GM19351 (cell line): ENCODE measurements around the gene SCGB1A1.
"Not testable (repeated sequence)": the region's sequence is repeated elsewhere in the genome, so short reads cannot be mapped to it uniquely, and the experiment has no call there.

ENCODE experiments used
- ATAC-seq: cut with Tn5 transposase; IDR thresholded peaks from one replicate; pipeline ENCODE4 v1.9.1; 2021; ENCODE audit warnings: mild to moderate bottlenecking, moderate library complexity; ENCODE audit not compliant: unreplicated experiment

The SCGB1A1 gene, protein sequence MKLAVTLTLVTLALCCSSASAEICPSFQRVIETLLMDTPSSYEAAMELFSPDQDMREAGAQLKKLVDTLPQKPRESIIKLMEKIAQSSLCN

DNA sequence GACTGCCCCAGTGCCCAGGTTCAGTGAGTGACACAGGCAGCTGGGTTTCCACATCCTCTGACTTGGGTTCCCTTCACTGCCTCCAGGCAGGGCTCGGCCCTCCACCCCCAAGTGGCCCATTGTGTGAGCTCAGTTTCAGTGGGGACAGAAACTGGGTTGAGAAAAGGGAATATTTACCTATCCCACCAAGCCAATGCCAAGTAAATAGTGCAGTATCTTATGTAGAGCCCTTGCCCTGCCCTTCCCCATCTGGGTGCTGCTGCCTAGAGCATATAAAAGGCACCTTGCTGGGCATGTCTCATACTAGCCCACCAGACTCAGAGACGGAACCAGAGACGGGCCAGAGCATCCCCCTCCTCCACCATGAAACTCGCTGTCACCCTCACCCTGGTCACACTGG, at the start of gene SCGB1A1:
SCGB1A1 (plus strand) TSS at position 301 of the 400 bp plus-strand sequence; CDS start at position 364, 63 bp downstream.
- no peak for ATAC-seq

DNA sequence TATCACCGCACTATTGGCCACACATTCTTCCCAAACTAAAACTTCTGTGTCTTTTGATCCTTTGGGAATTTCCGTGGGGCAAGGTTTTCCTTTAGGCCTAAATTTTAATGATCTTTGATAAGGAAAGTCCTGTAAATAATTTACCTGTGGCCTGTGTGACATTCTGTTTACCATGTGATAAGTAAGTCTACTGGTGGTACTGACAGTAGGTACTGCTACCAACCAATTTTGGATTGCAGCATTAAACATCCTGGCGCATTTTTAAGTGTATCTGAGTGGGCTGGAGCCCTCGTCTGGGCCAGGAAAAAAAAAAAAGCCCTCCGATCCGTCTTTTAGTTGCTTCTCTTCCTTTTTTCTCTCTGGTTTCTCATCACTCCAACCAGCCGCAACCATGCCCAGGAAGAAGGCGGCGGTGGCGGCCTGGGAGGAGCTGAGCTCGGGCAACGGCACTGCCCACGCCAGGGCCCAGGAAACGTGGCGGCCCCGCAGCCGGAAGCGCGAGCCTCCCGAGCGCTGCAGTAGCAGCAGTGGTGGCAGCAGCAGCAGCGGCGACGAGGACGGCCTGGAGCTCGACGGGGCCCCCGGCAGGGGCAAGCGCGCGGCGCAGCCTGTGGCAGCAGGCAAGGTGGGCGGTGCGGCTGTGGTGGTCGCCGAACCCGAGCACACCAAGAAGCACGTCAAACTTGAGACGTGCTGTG, 47.9 kb upstream of the SCGB1A1 start:
- ATAC-seq, result no peak

DNA sequence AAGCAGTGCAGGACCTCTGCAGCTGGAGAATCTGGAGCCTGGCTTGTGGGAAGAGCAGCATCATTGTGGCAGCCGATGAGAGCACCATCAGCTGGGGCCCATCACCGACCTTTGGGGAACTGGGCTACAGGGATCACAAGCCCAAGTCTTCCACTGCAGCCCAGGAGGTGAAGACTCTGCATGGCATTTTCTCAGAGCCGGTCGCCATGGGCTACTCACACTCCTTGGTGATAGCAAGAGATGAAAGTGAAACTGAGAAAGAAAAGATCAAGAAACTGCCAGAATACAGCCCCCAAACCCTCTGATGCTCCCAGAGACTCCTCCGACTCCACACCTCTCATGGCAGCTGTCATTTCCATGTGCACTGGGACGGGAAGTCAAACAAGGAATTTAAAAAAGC, 46.0 kb upstream of the SCGB1A1 start:
- no peak for ATAC-seq

DNA sequence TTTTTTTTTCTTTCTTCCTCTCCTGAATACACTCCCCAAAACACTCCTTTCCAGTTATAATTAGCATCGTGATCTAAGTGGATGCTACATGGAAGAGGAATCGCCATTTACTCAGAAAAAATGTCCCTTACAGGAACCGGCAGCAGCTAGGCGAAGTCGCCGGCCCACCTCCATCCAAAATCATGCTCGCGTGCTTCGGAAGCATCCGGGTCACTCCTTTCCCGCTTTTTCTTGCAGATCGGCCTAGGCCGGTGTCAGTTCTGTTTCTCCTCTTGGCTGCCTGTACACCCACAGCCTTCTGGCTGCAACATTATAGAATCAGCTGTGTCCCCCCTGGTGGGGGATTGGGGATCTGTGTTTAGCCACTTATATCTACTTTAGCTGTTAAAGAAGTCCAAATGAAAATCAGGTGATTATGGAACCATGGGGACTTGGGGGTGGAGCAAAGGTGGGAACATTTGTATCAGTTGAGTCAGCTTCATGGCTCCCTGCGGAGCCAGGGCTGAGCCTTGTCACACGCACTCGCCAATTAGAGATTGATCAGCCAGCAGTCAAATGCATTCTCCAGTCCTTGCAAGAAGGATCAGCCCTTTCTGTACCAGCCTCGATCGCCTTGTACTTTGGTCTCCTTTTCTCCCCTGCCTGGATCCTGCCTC, 45.2 kb upstream of the SCGB1A1 start:
- no peak for ATAC-seq

DNA sequence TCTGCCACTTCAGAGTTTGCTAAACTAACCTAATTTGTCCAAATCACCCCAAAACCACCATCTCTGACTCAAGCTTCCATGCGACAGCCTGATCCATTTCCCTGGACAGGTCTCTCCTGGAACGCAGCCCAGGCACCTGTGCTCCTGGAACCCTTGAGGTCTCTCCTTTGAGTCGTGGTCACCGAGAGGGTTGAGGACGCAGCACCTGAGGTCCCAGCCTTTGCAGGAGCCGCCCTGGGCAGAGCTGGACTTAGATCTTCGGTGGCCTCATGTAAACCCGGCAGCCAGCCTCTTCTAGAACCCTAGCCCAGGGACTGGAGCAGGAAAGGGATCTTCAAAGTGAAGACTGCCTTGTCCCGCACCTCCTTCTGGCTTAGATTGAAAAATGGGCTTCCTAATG, 44.0 kb upstream of the SCGB1A1 start:
- no peak for ATAC-seq

DNA sequence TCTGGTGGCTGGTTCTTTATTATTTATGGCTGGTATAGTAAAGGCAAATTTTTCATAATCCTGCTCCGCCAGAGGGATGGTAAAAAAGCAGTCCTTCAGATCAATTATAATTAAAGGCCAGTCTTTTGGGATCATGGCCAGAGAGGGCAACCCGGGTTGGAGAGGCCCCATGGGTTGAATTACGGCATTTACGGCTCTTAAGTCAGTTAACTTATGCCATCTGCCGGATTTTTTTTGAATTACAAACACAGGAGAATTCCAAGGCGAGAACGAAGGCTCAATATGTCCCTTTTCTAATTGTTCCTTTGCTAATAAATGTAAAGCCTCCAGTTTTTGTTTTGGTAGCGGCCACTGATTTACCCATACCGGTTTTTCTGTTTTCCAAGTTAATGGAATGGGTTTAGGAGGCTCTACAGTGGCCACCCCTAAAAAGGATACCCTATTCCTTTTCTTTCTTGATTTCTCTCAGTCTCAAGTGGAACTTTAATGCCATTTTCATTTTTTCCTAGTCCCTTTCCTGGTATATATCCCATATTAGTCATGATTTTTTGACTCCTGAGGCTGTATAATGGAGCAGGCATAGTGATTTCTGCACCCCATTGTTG, 40.3 kb upstream of the SCGB1A1 start:
- not testable (repeated sequence) for ATAC-seq

DNA sequence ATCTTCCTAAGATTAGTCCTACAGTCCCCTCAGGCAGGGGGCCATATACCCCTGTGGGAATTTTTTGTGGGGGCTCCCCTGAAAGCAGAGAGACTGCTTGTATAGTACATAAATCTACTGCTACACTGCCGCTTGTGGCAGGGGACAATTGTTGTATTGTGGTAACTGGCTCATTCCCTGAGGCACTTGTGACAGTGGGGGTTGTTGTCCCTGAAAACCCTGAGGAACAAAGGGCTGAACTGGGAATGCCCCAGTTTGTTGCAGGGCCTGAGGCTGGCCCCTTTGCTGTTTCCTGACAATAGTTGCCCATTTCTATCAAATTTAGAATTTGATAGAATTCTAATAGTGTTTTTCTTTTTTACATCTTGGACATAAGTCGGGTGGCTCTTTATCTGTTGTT, 39.2 kb upstream of the SCGB1A1 start:
- not testable (repeated sequence) for ATAC-seq

DNA sequence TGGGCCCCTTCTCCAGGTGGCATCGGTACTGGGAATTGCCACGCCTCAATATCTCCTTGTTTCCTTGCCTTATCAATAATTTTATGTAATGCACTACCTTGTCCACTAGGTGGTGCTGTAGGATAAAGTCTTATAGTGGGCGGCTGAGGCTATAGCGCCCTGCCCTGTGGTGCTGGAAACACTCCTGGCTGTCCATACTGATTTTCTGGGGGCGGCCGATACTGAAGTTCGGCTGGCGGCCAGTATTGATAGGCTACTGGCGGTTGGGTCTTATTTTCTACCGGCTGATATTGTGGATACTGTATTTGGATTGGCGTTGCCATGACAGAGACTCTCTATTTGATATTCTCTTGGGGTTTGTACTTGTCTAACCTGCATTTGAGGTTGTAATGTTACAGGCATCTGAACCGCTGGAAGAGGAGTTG, 38.0 kb upstream of the SCGB1A1 start:
- ATAC-seq, result not testable (repeated sequence)

DNA sequence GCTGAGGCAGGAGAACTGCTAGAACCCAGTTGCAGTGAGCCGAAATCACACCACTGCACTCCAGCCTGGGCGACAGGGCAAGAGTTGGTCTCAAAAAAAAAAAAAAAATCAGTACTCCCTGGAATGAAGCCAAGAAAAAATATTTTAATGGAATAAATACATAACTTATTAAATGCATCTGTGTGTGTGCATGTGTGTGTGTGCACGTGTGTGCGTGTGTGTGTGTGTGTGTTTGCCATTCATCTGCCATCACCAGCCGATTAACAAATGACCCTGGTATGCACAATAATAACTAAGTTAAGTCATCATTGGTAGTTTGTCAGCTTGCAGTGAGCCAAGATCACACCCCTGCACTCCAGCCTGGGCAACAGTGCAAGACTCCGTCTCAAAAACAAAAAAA, 35.0 kb upstream of the SCGB1A1 start:
- ATAC-seq, result no peak

DNA sequence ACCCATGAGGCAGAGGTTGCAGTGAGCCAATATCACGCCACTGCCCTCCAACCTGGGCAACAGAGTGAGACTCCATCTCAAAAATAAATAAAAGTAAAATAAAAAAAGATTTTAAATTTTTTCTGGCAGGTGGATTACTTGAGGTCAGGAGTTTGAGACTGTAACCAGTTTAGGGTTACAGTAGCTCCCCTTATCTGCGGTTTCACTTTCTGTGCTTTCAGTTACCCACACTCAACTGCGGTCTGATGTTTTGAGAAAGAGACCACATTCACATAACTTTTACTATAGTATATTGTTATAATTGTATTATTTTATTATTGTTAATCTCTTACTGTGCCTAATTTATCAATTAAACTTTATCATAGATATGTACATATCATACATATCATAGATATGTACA, 32.8 kb upstream of the SCGB1A1 start:
- not testable (repeated sequence) for ATAC-seq

DNA sequence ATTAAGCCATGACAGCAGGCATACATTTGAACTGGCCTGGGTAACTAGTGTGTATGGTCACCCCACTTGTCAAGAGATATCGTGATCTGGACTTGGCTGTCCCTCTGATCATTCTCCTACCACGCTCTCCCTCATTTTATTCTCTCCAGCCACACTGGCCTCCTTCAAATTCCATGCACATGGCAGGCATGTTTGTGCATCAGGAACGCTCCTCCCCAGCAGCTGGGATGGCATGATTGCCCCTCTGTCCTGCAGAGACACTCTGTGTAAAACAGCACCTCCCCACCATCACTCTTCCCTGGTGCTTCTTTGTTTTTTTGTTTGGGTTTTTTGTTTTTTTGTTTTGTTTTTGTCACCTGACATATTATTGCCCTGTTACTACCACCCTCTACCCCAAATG, 31.5 kb upstream of the SCGB1A1 start:
- no peak for ATAC-seq

DNA sequence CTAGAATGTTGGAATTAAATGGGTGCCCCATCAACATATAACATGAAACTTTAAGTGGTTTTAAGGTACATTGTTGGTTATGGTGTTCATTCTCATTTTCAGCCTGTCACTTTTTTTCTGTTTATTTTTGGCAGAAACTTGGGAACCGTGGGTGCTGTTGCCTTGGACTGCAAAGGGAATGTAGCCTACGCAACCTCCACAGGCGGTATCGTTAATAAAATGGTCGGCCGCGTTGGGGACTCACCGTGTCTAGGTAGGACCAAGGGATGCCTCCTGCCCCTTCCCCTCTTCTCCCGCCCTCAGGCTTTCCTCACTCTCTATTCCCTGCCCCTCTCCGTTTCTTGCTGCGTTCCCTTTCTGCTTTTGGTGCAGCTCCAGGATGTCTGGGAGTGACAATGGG, 29.8 kb upstream of the SCGB1A1 start:
- no peak for ATAC-seq

DNA sequence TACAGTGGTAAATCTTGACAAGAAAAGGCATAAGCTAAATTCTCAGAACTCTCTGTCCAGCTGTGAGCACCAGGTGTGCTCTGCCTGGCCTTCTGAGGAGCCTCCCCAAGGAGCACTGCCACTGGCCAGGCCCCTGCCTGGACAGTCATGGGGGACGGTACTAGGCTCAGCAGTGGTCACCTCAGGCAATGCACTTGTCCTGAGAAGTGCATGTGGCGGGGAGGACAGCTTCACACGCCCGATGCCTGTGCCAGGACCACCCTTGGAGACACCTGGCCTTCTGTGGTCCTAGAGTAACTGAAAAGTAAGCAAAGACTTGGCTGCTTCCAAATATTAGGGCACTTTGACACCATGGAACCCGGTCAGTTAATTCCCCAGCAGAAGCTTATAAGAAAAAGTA, 28.6 kb upstream of the SCGB1A1 start:
- no peak for ATAC-seq

DNA sequence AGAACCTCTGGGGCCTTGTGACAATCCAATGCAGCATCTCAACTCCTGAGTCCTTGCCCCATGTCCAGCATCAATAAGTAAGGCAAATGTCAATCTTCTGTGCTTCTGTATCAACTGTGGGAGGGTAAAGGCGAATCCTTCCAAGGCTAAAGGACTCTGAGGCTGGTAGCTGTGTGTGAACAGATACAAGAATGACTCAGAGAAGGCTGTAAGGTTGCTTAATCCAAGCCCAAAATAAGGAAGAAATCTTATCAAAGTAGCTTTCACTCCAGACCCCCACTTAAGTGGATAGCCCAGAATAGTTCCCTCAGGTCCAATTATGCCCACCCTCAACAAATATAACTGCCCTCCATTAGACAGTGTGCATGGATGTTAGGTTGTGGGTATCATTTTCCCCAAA, 28.1 kb upstream of the SCGB1A1 start:
- ATAC-seq, result no peak

DNA sequence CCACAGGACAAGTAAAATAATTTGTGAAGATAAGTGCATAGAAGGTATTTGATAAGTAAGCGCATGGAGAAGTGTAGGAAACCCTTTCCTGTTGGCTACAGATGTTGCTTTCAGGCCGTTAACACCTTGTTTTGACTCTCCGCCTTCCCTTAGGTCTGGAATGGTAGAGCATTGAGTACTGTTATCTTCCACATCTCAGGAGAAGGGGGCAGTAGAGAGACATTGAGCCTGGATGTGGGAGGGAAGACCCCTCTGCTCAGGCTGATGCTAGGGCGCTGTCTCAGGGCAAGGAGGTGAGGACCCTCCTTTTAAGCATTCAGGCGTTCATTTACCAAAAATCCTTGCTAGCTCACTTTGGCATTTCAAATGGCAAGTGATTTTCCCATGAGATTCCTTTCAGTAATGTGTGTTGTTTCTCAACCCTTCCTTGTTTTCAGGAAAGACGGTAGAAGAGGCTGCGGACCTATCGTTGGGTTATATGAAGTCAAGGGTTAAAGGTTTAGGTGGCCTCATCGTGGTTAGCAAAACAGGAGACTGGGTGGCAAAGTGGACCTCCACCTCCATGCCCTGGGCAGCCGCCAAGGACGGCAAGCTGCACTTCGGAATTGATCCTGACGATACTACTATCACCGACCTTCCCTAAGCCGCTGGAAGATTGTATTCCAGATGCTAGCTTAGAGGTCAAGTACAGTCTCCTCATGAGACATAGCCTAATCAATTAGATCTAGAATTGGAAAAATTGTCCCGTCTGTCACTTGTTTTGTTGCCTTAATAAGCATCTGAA, 27.0 kb upstream of the SCGB1A1 start:
- ATAC-seq, result no peak

DNA sequence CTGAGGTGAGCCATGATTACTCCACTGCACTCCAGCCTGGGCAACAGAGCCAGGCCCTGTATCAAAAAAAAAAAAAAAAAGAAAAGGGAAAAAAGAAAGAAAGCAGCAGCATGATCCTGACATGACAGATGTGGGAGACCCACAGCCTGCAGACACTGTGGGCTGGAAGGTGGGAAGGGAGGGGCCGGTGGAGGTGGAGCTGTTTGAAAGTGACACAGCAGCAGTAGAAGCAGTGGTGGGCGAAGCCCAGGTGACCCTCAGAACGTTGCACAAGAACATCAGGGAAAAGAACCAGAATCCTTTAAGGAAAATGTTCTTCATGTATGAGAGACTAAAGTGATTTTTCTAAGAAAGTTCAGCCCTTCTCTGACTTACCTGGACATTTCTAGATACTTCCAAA, 26.3 kb upstream of the SCGB1A1 start:
- no peak for ATAC-seq

DNA sequence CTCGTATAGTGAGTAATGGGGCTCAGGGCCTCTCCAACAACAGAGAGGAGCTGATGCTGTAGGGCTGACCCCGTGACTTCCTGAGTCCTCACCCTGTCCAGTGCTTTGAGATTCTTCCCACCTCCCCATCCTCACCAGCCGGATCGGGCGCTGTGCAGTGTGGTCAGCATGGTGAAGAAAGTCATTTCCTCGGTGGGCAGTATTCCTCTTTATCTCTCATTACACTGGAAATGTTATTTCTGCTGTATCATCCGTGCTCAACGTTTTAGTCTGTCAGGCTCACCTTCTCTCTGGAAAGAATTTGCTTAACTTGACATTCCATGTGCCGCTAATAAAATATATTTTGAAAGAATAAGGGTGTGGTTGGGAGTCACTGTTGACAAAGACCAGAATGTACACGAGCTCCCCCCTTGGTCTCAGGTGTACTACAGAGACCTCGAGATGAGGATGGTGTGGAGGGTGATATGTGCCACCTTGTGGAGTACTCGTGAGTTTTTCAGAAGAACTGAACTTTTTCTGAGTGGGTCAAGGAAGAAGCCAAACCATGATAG, 25.7 kb upstream of the SCGB1A1 start:
- no peak for ATAC-seq

DNA sequence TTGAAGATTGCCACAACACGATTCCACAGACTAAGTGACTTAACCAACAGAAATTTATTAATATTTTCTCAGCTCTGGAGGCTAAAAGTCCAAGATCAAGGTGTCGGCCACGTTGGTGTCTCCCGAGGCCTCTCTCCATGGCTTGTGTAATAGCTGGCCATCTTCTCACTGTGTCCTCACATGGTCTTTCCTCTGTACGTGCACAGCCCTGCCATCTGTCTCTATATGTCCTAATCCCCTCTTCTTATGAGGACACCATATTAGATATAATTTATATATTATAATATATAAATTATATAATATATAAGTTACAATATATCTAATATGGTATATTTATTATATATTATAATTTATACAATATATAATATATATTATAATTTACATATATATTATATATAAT, 25.1 kb upstream of the SCGB1A1 start:
- ATAC-seq, result no peak

DNA sequence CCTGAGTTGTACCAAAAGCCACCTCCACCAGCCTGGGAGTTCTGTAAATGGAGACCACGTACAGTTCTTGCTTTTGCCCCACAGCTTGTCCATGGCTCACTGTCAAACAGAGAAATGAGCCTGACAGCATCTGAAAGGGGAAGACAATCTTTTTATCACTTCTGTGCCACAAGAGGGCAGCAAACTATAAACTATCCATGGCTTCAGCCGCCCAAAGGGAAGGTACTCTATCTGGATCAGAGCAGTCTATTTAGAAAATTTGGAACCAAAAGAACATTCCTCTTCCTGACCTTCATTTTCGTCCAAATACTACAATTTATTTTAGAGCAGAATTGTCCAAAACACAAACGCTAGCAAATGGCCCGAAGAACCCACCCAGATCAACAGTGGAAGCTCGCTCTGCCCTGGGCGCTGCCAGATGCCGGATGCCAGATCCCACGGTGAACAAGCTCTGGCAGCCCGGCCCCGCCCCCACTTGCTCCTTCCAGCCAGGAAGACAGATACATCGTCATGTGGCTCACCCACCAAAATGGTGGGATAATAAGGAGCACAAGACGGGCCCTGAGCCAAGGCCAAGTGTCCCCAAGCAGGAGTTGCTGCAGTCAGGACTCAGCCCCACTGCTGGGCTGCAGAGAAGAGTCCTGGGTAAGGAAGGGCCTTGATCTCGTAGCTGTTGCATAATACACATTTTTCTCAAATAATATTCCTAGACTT, 23.9 kb upstream of the SCGB1A1 start:
- ATAC-seq, result peak; percentile 49

DNA sequence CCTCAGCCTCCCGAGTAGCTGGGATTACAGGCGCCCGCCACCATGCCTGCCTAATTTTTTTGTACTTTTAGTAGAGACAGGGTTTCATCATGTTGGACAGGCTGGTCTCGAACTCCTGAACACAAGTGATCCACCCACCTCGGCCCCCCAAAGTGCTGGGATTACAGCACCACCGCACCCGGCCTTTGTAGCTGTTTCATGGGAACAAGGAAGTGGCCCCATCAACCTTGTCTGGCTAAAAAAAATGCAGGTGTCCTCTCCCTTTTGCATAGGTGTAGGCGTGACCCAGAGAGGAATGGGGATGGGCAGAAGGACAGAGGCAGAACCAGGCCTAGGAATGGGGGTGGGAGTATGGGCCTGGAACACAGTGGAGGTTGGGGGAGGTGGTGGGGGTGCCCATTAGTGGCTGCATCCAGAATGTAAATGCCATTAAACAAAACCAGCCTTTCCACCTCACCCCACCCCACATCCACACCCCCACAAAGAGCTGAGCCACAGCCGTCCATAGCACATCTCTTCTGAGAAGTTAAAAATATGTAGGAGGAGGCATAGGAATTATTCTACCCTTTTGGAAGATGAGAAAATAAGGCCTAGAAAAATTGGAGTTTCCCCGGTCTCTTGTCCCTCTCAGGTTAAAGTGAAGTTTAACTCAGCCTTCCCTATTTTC, 22.8 kb upstream of the SCGB1A1 start:
- no peak for ATAC-seq
